Measurements from ENCODE around the gene HSD17B7. TPM values are rescaled to one million over a fixed set of nuclear protein-coding genes. Genes with fewer than 3 reads are reported as not detected.

HSD17B7 gene
- total RNA-seq, 1 donor from 2014 or later = 17.2 TPM

DNA sequence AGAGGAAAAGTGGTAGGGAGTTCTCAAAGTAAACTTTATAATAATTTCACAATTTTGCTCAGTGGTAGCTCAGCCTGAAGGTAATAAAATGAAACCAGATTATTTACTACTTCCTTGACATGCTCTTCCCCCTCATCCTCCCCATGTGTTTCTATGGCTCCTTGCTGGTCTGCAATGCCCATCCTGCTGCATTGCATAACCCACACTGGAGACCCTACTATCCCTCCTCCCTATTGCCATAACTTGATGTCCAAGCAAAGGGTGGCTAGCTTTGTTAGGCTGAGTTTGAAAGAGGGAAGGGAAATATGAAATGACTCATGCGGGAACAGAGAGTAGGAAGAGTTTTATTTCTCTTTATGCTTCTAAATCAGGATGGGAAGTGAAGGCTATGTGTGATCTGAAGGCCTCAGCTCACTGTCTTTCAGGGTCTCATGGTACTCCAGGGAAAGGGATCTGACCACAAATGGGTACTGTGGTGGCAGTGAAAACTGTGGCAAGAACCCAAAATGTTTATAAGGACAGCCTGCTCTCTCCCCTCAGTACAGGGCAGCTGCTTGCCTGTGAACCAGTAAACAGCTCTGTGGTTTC lies 36.4 kb upstream of the HSD17B7 start:
- DNase-seq (ENCODE audit: low spot score) = no peak
- Mint-ChIP-seq H3K27ac (ENCODE audit: unreplicated experiment) (no peak overlapping the region), H3K4me1 (ENCODE audit: unreplicated experiment) (peaks cover 9% of the 10 kb centered on the region), H3K9me3 (ENCODE audit: unreplicated experiment) (no peaks in the 10 kb centered on the region), H3K36me3 (ENCODE audit: low read depth, unreplicated experiment) (peaks cover 4% of the 10 kb centered on the region), H3K27me3 (ENCODE audit: unreplicated experiment) (peaks cover 7% of the 10 kb centered on the region), H3K4me3 (ENCODE audit: unreplicated experiment) (no peak overlapping the region)
- TF ChIP-seq, protein P1, sequence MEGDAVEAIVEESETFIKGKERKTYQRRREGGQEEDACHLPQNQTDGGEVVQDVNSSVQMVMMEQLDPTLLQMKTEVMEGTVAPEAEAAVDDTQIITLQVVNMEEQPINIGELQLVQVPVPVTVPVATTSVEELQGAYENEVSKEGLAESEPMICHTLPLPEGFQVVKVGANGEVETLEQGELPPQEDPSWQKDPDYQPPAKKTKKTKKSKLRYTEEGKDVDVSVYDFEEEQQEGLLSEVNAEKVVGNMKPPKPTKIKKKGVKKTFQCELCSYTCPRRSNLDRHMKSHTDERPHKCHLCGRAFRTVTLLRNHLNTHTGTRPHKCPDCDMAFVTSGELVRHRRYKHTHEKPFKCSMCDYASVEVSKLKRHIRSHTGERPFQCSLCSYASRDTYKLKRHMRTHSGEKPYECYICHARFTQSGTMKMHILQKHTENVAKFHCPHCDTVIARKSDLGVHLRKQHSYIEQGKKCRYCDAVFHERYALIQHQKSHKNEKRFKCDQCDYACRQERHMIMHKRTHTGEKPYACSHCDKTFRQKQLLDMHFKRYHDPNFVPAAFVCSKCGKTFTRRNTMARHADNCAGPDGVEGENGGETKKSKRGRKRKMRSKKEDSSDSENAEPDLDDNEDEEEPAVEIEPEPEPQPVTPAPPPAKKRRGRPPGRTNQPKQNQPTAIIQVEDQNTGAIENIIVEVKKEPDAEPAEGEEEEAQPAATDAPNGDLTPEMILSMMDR (IDR thresholded peaks at IDR 0.05; ENCODE audit: unreplicated experiment) = no peak

- Mint-ChIP-seq H3K4me1 (ENCODE audit: unreplicated experiment) (peaks cover 9% of the 10 kb centered on the region), H3K27ac (ENCODE audit: unreplicated experiment) (no peak overlapping the region), H3K4me3 (ENCODE audit: unreplicated experiment) (no peak overlapping the region), H3K9me3 (ENCODE audit: unreplicated experiment) (no peaks in the 10 kb centered on the region), H3K36me3 (ENCODE audit: low read depth, unreplicated experiment) (peaks cover 4% of the 10 kb centered on the region), H3K27me3 (ENCODE audit: unreplicated experiment) (peaks cover 7% of the 10 kb centered on the region)
- TF ChIP-seq, protein P1 (IDR thresholded peaks at IDR 0.05; ENCODE audit: unreplicated experiment) = no peak
- DNase-seq (ENCODE audit: low spot score) = no peak
Measured at GRCh38 chr1:162755306-162755705, 35.2 kb upstream of the HSD17B7 start.

- Mint-ChIP-seq H3K4me3 (ENCODE audit: unreplicated experiment) (no peak overlapping the region), H3K9me3 (ENCODE audit: unreplicated experiment) (no peaks in the 10 kb centered on the region), H3K27me3 (ENCODE audit: unreplicated experiment) (peaks cover 7% of the 10 kb centered on the region), H3K27ac (ENCODE audit: unreplicated experiment) (no peak overlapping the region), H3K4me1 (ENCODE audit: unreplicated experiment) (peaks cover 9% of the 10 kb centered on the region), H3K36me3 (ENCODE audit: low read depth, unreplicated experiment) (peaks cover 4% of the 10 kb centered on the region)
- DNase-seq (ENCODE audit: low spot score) = no peak
- TF ChIP-seq, protein P1 (IDR thresholded peaks at IDR 0.05; ENCODE audit: unreplicated experiment) = no peak
Measured at GRCh38 chr1:162756523-162756922, 34.0 kb upstream of the HSD17B7 start.

DNA sequence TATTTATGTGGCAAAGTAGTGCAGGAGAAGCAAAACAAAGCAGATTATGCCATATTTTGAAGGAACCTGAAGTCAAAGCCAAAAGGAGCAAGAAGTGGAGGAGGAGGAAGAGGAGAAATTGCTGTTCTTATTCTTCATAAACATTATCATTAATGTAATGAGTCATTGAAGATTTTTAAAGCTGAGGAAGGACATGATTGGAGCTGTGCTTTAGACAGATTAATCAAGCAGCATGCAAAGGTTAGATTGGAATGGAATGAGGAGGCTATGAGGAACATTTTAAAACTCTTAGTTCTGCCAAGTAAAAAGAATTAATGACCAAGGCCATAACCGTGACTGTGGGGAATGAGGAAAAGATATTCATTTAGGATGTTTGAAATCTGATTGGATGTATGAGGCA lies 33.0 kb upstream of the HSD17B7 start:
- DNase-seq (ENCODE audit: low spot score) = no peak
- peaks cover 5% of the 10 kb centered on the region for H3K4me1 Mint-ChIP-seq (ENCODE audit: unreplicated experiment)
- H3K9me3 Mint-ChIP-seq (ENCODE audit: unreplicated experiment) = no peaks in the 10 kb centered on the region
- peaks cover 5% of the 10 kb centered on the region for H3K27me3 Mint-ChIP-seq (ENCODE audit: unreplicated experiment)
- no peak overlapping the region for H3K4me3 Mint-ChIP-seq (ENCODE audit: unreplicated experiment)
- peaks cover 4% of the 10 kb centered on the region for H3K36me3 Mint-ChIP-seq (ENCODE audit: low read depth, unreplicated experiment)
- TF ChIP-seq, protein P1 (IDR thresholded peaks at IDR 0.05; ENCODE audit: unreplicated experiment) = no peak
- no peak overlapping the region for H3K27ac Mint-ChIP-seq (ENCODE audit: unreplicated experiment)

- Mint-ChIP-seq H3K4me3 (ENCODE audit: unreplicated experiment) (no peak overlapping the region), H3K36me3 (ENCODE audit: low read depth, unreplicated experiment) (no peaks in the 10 kb centered on the region), H3K9me3 (ENCODE audit: unreplicated experiment) (no peaks in the 10 kb centered on the region), H3K27me3 (ENCODE audit: unreplicated experiment) (no peaks in the 10 kb centered on the region), H3K4me1 (ENCODE audit: unreplicated experiment) (no peaks in the 10 kb centered on the region), H3K27ac (ENCODE audit: unreplicated experiment) (no peak overlapping the region)
- TF ChIP-seq, protein P1 (IDR thresholded peaks at IDR 0.05; ENCODE audit: unreplicated experiment) = no peak
- no peak for DNase-seq (ENCODE audit: low spot score)
Measured at GRCh38 chr1:162765788-162766187, 24.7 kb upstream of the HSD17B7 start.
